HFFc6 (cell line): ENCODE data around the gene MMADHC. TPM values are rescaled to one million over a fixed set of nuclear protein-coding genes. Genes with fewer than 3 reads are reported as not detected.

Experiments used
- DNase-seq: peaks from one replicate; pipeline ENCODE4 v3.0.0-alpha.2; 2018
- H3K27ac Mint-ChIP-seq: 2 replicates; pipeline ENCODE4 v1.8.0; 2020; ENCODE audit warnings: mild to moderate bottlenecking, mixed read lengths
- H3K27me3 Mint-ChIP-seq: 2 replicates; pipeline ENCODE4 v1.8.0; 2021; ENCODE audit warnings: mild to moderate bottlenecking, moderate library complexity, mixed read lengths; ENCODE audit not compliant: insufficient read depth
- H3K36me3 Mint-ChIP-seq: 2 replicates; pipeline ENCODE4 v1.8.0; 2021; ENCODE audit warnings: low read depth, mixed read lengths
- H3K4me1 Mint-ChIP-seq: 2 replicates; pipeline ENCODE4 v1.8.0; 2020; ENCODE audit warnings: low read depth, mixed read lengths
- H3K4me3 Mint-ChIP-seq: 2 replicates; pipeline ENCODE4 v1.8.0; 2020; ENCODE audit warnings: mild to moderate bottlenecking, moderate library complexity, mixed read lengths
- H3K9me3 Mint-ChIP-seq: 2 replicates; pipeline ENCODE4 v1.8.0; 2020; ENCODE audit warnings: mild to moderate bottlenecking, mixed read lengths
- CTCF ChIP-seq: fragments of 200-600 bp; sonication (generic); IDR thresholded peaks from 2 replicates; pipeline ENCODE4 v1.5.0; 2021; ENCODE audit warnings: antibody characterized with exemption, mild to moderate bottlenecking
- total RNA-seq, 6 experiments: library from RNA; stranded (reverse); fragmentation: NEBNext Ultra II Directional; extraction: Animal tissue kit (Norgen Biotek cat#: 25700); gene quantifications; 2 replicates in 1 of 6; 3 replicates in 5 of 6; pipeline ENCODE4 v1.2.3, GENCODE V29; 2021

MMADHC gene
- total RNA-seq, 6 experiments from 2014 or later = 134 to 176 (median 154) TPM

- Mint-ChIP-seq H3K4me3 (no peak overlapping the region), H3K36me3 (no peaks in the 10 kb centered on the region)
These were observed 50.4 kb downstream of the MMADHC start for GRCh38 chr2:149537092-149537726.

GRCh38 chr2:149536649-149537048 is 50.9 kb downstream of the MMADHC start:
- no peak overlapping the region for H3K4me3 Mint-ChIP-seq
- TF ChIP-seq CTCF = no peak
- H3K4me1 Mint-ChIP-seq = no peaks in the 10 kb centered on the region
- no peaks in the 10 kb centered on the region for H3K27me3 Mint-ChIP-seq
- H3K9me3 Mint-ChIP-seq = no peaks in the 10 kb centered on the region
- DNase-seq = no peak
- H3K36me3 Mint-ChIP-seq = no peaks in the 10 kb centered on the region
- no peak overlapping the region for H3K27ac Mint-ChIP-seq

More at GRCh38 chr2:149537092-149537726, 50.4 kb downstream of the MMADHC start:
- Mint-ChIP-seq H3K9me3 (no peaks in the 10 kb centered on the region), H3K4me1 (no peaks in the 10 kb centered on the region), H3K27ac (no peak overlapping the region), H3K27me3 (no peaks in the 10 kb centered on the region)
- no peak for DNase-seq
- no peak for TF ChIP-seq CTCF

- TF ChIP-seq CTCF = no peak
- Mint-ChIP-seq H3K4me1 (no peaks in the 10 kb centered on the region), H3K27me3 (no peaks in the 10 kb centered on the region), H3K4me3 (no peak overlapping the region), H3K9me3 (no peaks in the 10 kb centered on the region), H3K36me3 (no peaks in the 10 kb centered on the region), H3K27ac (no peak overlapping the region)
- no peak for DNase-seq
These were observed 52.9 kb downstream of the MMADHC start for GRCh38 chr2:149534674-149535073.

GRCh38 chr2:149528983-149529382 is 58.6 kb downstream of the MMADHC start:
- no peak for TF ChIP-seq CTCF
- Mint-ChIP-seq H3K9me3 (no peaks in the 10 kb centered on the region), H3K4me1 (no peaks in the 10 kb centered on the region; the same call in 1 of the 2 replicates), H3K36me3 (no peaks in the 10 kb centered on the region), H3K27ac (no peak overlapping the region), H3K27me3 (peaks cover 4% of the 10 kb centered on the region), H3K4me3 (no peak overlapping the region)
- DNase-seq = no peak

GRCh38 chr2:149527998-149528755 is 59.4 kb downstream of the MMADHC start:
- H3K36me3 Mint-ChIP-seq = no peaks in the 10 kb centered on the region
- no peaks in the 10 kb centered on the region; the same call in 1 of the 2 replicates for H3K4me1 Mint-ChIP-seq
- peaks cover 4% of the 10 kb centered on the region; the same call in 1 of the 2 replicates for H3K9me3 Mint-ChIP-seq
- peaks cover 4% of the 10 kb centered on the region for H3K27me3 Mint-ChIP-seq
- no peak for TF ChIP-seq CTCF
- H3K4me3 Mint-ChIP-seq = no peak overlapping the region
- H3K27ac Mint-ChIP-seq = no peak overlapping the region
- DNase-seq = no peak
